SK-N-SH treated with all-trans-retinoic acid at 6 μM for 48 hours (cell line): ENCODE results near the gene GRK5.

ENCODE experiments used
- ATAC-seq: fragments of 200-7000 bp; cut with Tn5 transposase; 3 replicates; pipeline ENCODE4 v1.9.1; 2020; ENCODE audit warnings: mild to moderate bottlenecking, moderate library complexity
- CREB5 ChIP-seq: fragments of 250-450 bp; sonication (Bioruptor Pico); IDR thresholded peaks from 2 replicates; pipeline ENCODE4 v1.5.1; 2020; ENCODE audit warnings: low read depth, mild to moderate bottlenecking, moderate library complexity
- CSRNP3 ChIP-seq: fragments of 250-450 bp; sonication (Bioruptor Pico); IDR thresholded peaks from 2 replicates; pipeline ENCODE4 v1.5.1; 2021; ENCODE audit warnings: mild to moderate bottlenecking, moderate library complexity
- ESRRG ChIP-seq: fragments of 250-450 bp; sonication (Bioruptor Pico); IDR thresholded peaks from 2 replicates; pipeline ENCODE4 v1.6.1; 2021; ENCODE audit warnings: mild to moderate bottlenecking
- PATZ1 ChIP-seq: fragments of 250-450 bp; sonication (Bioruptor Pico); IDR thresholded peaks from 2 replicates; pipeline ENCODE4 v1.8.0; 2020; ENCODE audit warnings: mild to moderate bottlenecking, moderate library complexity, borderline replicate concordance
- POU6F1 ChIP-seq: fragments of 250-450 bp; sonication (Bioruptor Pico); IDR thresholded peaks from 2 replicates; pipeline ENCODE4 v1.8.0; 2021; ENCODE audit warnings: low read depth, mild to moderate bottlenecking, moderate library complexity, borderline replicate concordance
- TOX ChIP-seq: fragments of 250-450 bp; sonication (Bioruptor Pico); IDR thresholded peaks from 2 replicates; pipeline ENCODE4 v1.8.0; 2021; ENCODE audit warnings: mild to moderate bottlenecking, moderate library complexity, borderline replicate concordance
- TSHZ2 ChIP-seq: fragments of 250-450 bp; sonication (Bioruptor Pico); IDR thresholded peaks from 2 replicates; pipeline ENCODE4 v1.5.0; 2020; ENCODE audit warnings: mild to moderate bottlenecking, moderate library complexity
- ZNF565 ChIP-seq: fragments of 450-650 bp; formaldehyde crosslinking; conservative IDR thresholded peaks from 2 replicates; pipeline ENCODE4 v1.5.0; 2020; ENCODE audit warnings: low read depth, mild to moderate bottlenecking, moderate library complexity
- ZNF70 ChIP-seq: fragments of 450-650 bp; formaldehyde crosslinking; IDR thresholded peaks from 2 replicates; pipeline ENCODE4 v1.5.0; 2020; ENCODE audit warnings: mild to moderate bottlenecking, moderate library complexity
- ZNF8 ChIP-seq: fragments of 450-650 bp; formaldehyde crosslinking; IDR thresholded peaks from 2 replicates; pipeline ENCODE4 v1.5.0; 2020; ENCODE audit warnings: mild to moderate bottlenecking, moderate library complexity

Gene GRK5

GRCh38 chr10:119286983-119287633 lies 79.7 kb downstream of the GRK5 start:
- TF ChIP-seq CSRNP3 (CRISPR knock-in tag): no peak
- TF ChIP-seq TSHZ2 (CRISPR knock-in tag): no peak
- no peak for TF ChIP-seq PATZ1 (CRISPR knock-in tag)
- TF ChIP-seq ZNF565 (CRISPR knock-in tag): no peak
- ATAC-seq: no peak

- ATAC-seq: no peak
- TF ChIP-seq TSHZ2 (CRISPR knock-in tag) (no peak), ZNF565 (CRISPR knock-in tag) (no peak), ZNF70 (CRISPR knock-in tag) (no peak), POU6F1 (no peak)
These were observed 81.2 kb downstream of the GRK5 start for GRCh38 chr10:119288574-119289001.

- TF ChIP-seq ZNF8 (CRISPR knock-in tag) (no peak), ESRRG (CRISPR knock-in tag) (no peak), CREB5 (CRISPR knock-in tag) (no peak), ZNF70 (CRISPR knock-in tag) (no peak), PATZ1 (CRISPR knock-in tag) (no peak), TOX (CRISPR knock-in tag) (no peak)
- no peak for ATAC-seq
These were observed 82.0 kb downstream of the GRK5 start for GRCh38 chr10:119289227-119289920.
